ENCODE data around the gene APOL6. TPM values are rescaled to one million over a fixed set of nuclear protein-coding genes. Genes with fewer than 3 reads are reported as not detected.
"Not testable (repeated sequence)": the region's sequence is repeated elsewhere in the genome, so short reads cannot be mapped to it uniquely, and the experiment has no call there.

The APOL6 gene
- total and polyA plus RNA-seq, 5 experiments from 2014 or later = 13.6 to 40.5 (median 20.8) TPM

DNA sequence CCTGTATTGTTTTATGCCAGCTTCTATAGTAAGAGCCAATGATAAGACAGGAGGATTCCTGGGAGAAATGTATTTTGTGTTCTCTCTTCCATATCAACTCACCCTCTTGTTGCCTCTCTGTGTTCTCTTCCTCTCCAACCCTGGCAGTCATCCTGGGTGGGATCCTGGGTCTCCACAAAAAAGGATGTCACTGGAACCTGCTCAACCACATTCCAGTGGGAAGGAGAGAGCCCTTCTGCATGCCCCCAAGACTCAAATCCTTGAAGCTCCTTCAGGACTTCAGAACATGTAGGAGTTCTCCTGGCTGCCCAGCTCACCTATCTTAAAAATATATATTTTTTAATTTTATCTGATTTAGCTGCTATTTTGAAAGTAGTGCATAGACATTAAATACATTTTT lies 26.1 kb downstream of the APOL6 start:
- Mint-ChIP-seq H3K27me3 (no peaks in the 10 kb centered on the region), H3K9me3 (peaks cover 0 to 28% (median 10%) of the 10 kb centered on the region in 9 donors), H3K27ac (no peak overlapping the region), H3K36me3 (peaks cover 13 to 22% (median 21%) of the 10 kb centered on the region in 3 donors), H3K4me1 (peaks cover 0 to 21% (median under 1%) of the 10 kb centered on the region in 4 donors), H3K4me3 (no peak overlapping the region)
- no peak for ATAC-seq
- DNase-seq = no peak
- POLR2A ChIA-PET = no interaction called here

- H3K4me1 Mint-ChIP-seq = peaks cover 1 to 26% (median 4%) of the 10 kb centered on the region in 4 donors
- ATAC-seq, H3K27me3 Mint-ChIP-seq, H3K4me3 Mint-ChIP-seq, H3K27ac Mint-ChIP-seq, DNase-seq, POLR2A ChIA-PET: not testable (repeated sequence)
- H3K36me3 Mint-ChIP-seq = peaks cover 13 to 22% (median 21%) of the 10 kb centered on the region in 3 donors
- peaks cover 0 to 27% (median 10%) of the 10 kb centered on the region in 9 donors for H3K9me3 Mint-ChIP-seq
These were observed 27.8 kb downstream of the APOL6 start for GRCh38 chr22:35676065-35676464.

GRCh38 chr22:35677460-35678187 lies 29.4 kb downstream of the APOL6 start:
- no peak for ATAC-seq
- no peak for DNase-seq
- Mint-ChIP-seq H3K27ac (no peak overlapping the region), H3K9me3 (peaks cover 0 to 24% (median 10%) of the 10 kb centered on the region in 9 donors), H3K4me3 (no peak overlapping the region), H3K27me3 (no peaks in the 10 kb centered on the region), H3K36me3 (peaks cover 13 to 21% (median 18%) of the 10 kb centered on the region in 3 donors), H3K4me1 (peaks cover 1 to 26% (median 4%) of the 10 kb centered on the region in 4 donors)
- POLR2A ChIA-PET = no interaction called here

DNA sequence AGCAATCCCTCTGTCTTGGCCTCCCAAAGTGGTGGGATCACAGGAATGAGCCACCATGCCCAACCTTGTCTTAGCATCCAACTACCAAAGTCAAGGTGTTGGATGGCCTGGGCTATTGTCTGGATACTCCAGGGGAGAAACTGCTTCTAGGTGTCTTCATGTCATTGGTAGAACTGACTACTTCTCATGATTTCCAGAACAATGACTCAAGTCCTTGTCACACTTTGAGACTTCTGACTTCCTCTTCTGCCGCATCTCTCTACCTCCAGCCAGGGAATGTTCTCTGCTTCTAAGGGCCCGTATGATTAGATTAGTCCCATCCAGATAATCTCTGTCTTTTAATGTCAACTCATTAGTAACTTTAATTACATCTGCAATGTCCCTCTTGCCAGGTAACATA lies 30.6 kb downstream of the APOL6 start:
- peak overlapping the region in 1 of 10 donors; percentile 34 for H3K27ac Mint-ChIP-seq
- peaks cover 11 to 18% (median 12%) of the 10 kb centered on the region in 3 donors for H3K36me3 Mint-ChIP-seq
- H3K27me3 Mint-ChIP-seq = peaks cover 0 to 8% (median 4%) of the 10 kb centered on the region in 5 donors

DNA sequence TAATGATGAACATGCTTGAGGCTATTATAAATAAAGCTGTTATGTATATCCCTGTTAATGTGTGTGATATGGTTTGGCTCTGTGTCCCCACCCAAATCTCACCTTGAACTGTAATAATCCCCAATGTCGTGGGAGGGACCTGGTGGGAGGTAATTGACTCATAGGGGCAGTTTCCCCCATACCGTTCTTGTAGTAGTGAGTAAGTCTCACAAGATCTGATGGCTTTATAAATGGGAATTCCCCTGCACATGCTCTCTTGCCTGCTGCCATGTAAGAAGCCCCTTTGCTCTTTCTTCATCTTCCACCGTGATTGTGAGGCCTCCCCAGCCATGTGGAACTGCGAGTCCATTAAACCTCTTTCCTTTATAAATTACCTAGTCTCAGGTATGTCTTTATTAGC lies 31.2 kb downstream of the APOL6 start:
- POLR2A ChIA-PET = interaction anchor here (0.6 kb wide), 1 partner anchor 9 kb away, joined by 5 read pairs; no protein-coding TSS in a partner anchor
- H3K4me3 Mint-ChIP-seq, H3K27ac Mint-ChIP-seq, H3K27me3 Mint-ChIP-seq: not testable (repeated sequence)
- H3K4me1 Mint-ChIP-seq = peaks cover 2 to 26% (median 6%) of the 10 kb centered on the region in 4 donors
- peaks cover 0 to 24% (median 10%) of the 10 kb centered on the region in 9 donors for H3K9me3 Mint-ChIP-seq
- ATAC-seq = peak in 1 of 2 donors; percentile 25
- peaks cover 11 to 18% (median 12%) of the 10 kb centered on the region in 3 donors for H3K36me3 Mint-ChIP-seq
- peak in 1 of 10 donors; percentile 5 for DNase-seq

More for the DNA sequence above, 30.6 kb downstream of the APOL6 start:
- POLR2A ChIA-PET = interaction anchor here (0.6 kb wide), 1 partner anchor 8 kb away, joined by 5 read pairs; no protein-coding TSS in a partner anchor
- no peak for DNase-seq
- Mint-ChIP-seq H3K9me3 (peaks cover 0 to 24% (median 10%) of the 10 kb centered on the region in 9 donors), H3K4me3 (no peak overlapping the region), H3K4me1 (peaks cover 2 to 26% (median 6%) of the 10 kb centered on the region in 4 donors)
- no peak for ATAC-seq

DNA sequence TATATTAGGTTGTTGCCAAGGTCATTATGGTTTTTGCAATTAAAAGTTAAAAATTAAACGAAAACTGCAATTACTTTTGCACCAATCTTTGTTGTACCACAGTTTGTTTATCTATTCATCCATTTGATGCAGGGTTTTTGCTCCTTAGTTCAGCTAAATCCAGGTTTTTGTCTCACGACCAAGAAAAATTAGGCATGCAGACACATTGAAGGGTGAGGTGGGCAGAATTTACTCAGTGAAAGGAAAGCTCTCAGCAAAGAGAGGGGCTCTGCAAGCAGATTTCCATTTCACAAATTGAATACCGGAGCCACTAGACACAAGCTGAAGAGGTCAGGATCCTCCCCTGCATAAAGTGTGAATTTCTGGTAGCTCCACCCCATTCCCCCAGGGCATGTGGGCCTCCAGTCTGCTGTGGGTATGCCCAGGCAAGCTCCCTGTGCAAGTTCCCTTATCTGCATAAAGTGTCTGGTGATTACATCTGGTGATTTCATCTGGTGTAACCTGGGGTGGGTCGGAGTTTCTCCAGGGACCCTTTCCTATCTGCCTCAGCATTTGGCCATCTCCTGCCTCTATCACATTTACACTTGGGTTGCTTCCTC lies 33.3 kb downstream of the APOL6 start:
- peak overlapping the region in 1 of 10 donors; percentile 49 for H3K27ac Mint-ChIP-seq
- H3K27me3 Mint-ChIP-seq = peaks cover 0 to 9% (median 4%) of the 10 kb centered on the region in 5 donors
- H3K4me3 Mint-ChIP-seq = no peak overlapping the region
- H3K4me1 Mint-ChIP-seq = peaks cover 2 to 30% (median 6%) of the 10 kb centered on the region in 4 donors
- H3K36me3 Mint-ChIP-seq = peaks cover 3 to 7% (median 6%) of the 10 kb centered on the region in 3 donors
- peaks cover 0 to 7% (median 0%) of the 10 kb centered on the region in 9 donors for H3K9me3 Mint-ChIP-seq
- POLR2A ChIA-PET = no interaction called here
- ATAC-seq = no peak
- DNase-seq = no peak

- Mint-ChIP-seq H3K4me3 (no peak overlapping the region), H3K4me1 (peaks cover 2 to 24% (median 6%) of the 10 kb centered on the region in 4 donors), H3K36me3 (peaks cover 0 to 2% (median 0%) of the 10 kb centered on the region in 3 donors), H3K27ac (peak overlapping the region in 4 of 10 donors; percentile 21 to 74 (median 38)), H3K27me3 (peaks cover 0 to 9% (median 4%) of the 10 kb centered on the region in 5 donors), H3K9me3 (peaks cover 0 to 2% (median 0%) of the 10 kb centered on the region in 9 donors)
- ATAC-seq = no peak
- POLR2A ChIA-PET = no interaction called here
- DNase-seq = no peak
These were observed 35.3 kb downstream of the APOL6 start for GRCh38 chr22:35683560-35683959.

- DNase-seq (no peak), ATAC-seq (no peak)
- H3K4me3 Mint-ChIP-seq = no peak overlapping the region
- H3K27me3 Mint-ChIP-seq = peaks cover 0 to 9% (median 4%) of the 10 kb centered on the region in 5 donors
- H3K36me3 Mint-ChIP-seq = peaks cover 0 to 2% (median 0%) of the 10 kb centered on the region in 3 donors
- peaks cover 2 to 17% (median 6%) of the 10 kb centered on the region in 4 donors for H3K4me1 Mint-ChIP-seq
- H3K27ac Mint-ChIP-seq = no peak overlapping the region
- POLR2A ChIA-PET = no interaction called here
- H3K9me3 Mint-ChIP-seq = peaks cover 0 to 2% (median 0%) of the 10 kb centered on the region in 9 donors
These were observed 36.0 kb downstream of the APOL6 start for GRCh38 chr22:35684270-35684700.

DNA sequence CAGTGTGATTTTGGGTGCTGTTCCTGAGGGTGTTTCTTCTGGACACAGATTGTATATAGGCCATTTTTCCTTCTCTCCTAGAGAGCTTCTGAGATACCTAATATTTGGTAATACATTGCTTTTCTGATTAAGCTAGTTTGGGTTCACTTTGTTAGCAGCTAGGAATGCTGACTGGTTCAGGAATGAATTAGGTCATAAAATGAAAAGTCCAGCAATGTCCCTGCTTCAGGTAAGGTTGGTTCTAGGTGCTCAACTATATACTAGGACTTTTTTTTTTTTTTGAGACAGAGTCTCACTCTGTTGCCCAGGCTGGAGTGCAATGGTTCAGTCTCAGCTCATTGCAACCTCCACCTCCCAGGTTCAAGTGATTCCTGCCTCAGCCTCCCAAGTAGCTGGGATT lies 36.5 kb downstream of the APOL6 start:
- H3K9me3 Mint-ChIP-seq = peaks cover 0 to 2% (median 0%) of the 10 kb centered on the region in 9 donors
- DNase-seq = no peak
- POLR2A ChIA-PET = no interaction called here
- peaks cover under 1 to 13% (median 6%) of the 10 kb centered on the region in 4 donors for H3K4me1 Mint-ChIP-seq
- peaks cover 0 to 2% (median 0%) of the 10 kb centered on the region in 3 donors for H3K36me3 Mint-ChIP-seq
- peaks cover 0 to 9% (median 4%) of the 10 kb centered on the region in 5 donors for H3K27me3 Mint-ChIP-seq
- no peak for ATAC-seq
- no peak overlapping the region for H3K4me3 Mint-ChIP-seq
- no peak overlapping the region for H3K27ac Mint-ChIP-seq

- H3K4me1 Mint-ChIP-seq = peaks cover 1 to 13% (median 9%) of the 10 kb centered on the region in 4 donors
- ATAC-seq (no peak), DNase-seq (no peak)
- peaks cover 0 to 9% (median 4%) of the 10 kb centered on the region in 5 donors for H3K27me3 Mint-ChIP-seq
- no peak overlapping the region for H3K4me3 Mint-ChIP-seq
- peaks cover 0 to 2% (median 0%) of the 10 kb centered on the region in 9 donors for H3K9me3 Mint-ChIP-seq
- H3K36me3 Mint-ChIP-seq = peaks cover 0 to 2% (median 0%) of the 10 kb centered on the region in 3 donors
- POLR2A ChIA-PET = no interaction called here
- no peak overlapping the region for H3K27ac Mint-ChIP-seq
These were observed 37.5 kb downstream of the APOL6 start for GRCh38 chr22:35685731-35686130.

- Mint-ChIP-seq H3K27me3 (peaks cover 0 to 9% (median 4%) of the 10 kb centered on the region in 5 donors), H3K4me3 (no peak overlapping the region), H3K9me3 (peaks cover 0 to 2% (median 0%) of the 10 kb centered on the region in 9 donors), H3K27ac (no peak overlapping the region), H3K36me3 (peaks cover 0 to 2% (median 0%) of the 10 kb centered on the region in 3 donors), H3K4me1 (peaks cover 1 to 16% (median 9%) of the 10 kb centered on the region in 4 donors)
- POLR2A ChIA-PET = no interaction called here
- DNase-seq = no peak
- ATAC-seq = no peak
These were observed 38.1 kb downstream of the APOL6 start for GRCh38 chr22:35686298-35686697.

DNA sequence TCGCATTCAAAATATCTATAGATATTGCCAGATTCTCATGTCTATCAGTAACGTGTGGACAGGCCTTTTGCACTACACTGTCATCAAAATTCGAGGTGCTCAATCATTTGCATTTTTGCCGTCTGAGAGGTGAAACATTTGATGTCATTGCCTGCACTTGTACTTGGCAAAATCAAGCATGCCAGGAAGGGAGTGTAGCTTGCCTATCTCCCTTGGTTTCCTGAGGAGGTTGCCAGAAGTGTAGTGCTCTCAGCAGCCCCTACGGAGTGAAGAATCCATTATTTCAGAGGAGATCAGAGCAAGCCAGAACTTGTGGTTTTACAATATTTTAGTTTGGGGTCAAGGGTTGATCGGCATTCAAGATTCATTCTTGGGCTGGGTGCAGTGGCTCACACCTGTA lies 39.2 kb downstream of the APOL6 start:
- no peak overlapping the region for H3K4me3 Mint-ChIP-seq
- H3K27me3 Mint-ChIP-seq = peaks cover 0 to 9% (median 4%) of the 10 kb centered on the region in 5 donors
- no peak overlapping the region for H3K27ac Mint-ChIP-seq
- DNase-seq = no peak
- no peak for ATAC-seq
- no peaks in the 10 kb centered on the region for H3K36me3 Mint-ChIP-seq
- peaks cover 0 to 2% (median 0%) of the 10 kb centered on the region in 9 donors for H3K9me3 Mint-ChIP-seq
- POLR2A ChIA-PET = no interaction called here
- peaks cover 1 to 16% (median 9%) of the 10 kb centered on the region in 4 donors for H3K4me1 Mint-ChIP-seq
